ENCODE measurements around the gene GAB4.
A peak's percentile ranks its signal among the peaks of the same experiment; 100 is the strongest.

The GAB4 gene

GRCh38 chr22:16961477-16962186 is 46.4 kb downstream of the GAB4 start:
- Histone ChIP-seq H3K9me3 (ENCODE audit: control insufficient read depth, insufficient read depth, low read depth, low read length) (no peaks in the 10 kb centered on the region), H3K4me1 (ENCODE audit: control insufficient read depth, insufficient read depth, low read length) (no peaks in the 10 kb centered on the region), H3K36me3 (ENCODE audit: control insufficient read depth in 2 of 2, insufficient read depth in 1 of 2, low read length in 2 of 2) (no peaks in the 10 kb centered on the region), H3K4me3 (ENCODE audit: low read depth, low read length) (no peak overlapping the region), H3K27ac (ENCODE audit: extremely low read depth, low read depth, low read length) (no peak overlapping the region)
- 0 out of 2 replicates have a peak, but pooled peaks have one; percentile 9 for TF ChIP-seq GLIS1 (tag by site-specific recombination; IDR thresholded peaks at IDR 0.05)
- TF ChIP-seq KLF10 (tag by site-specific recombination; IDR thresholded peaks at IDR 0.05) = no peak
- no peak for TF ChIP-seq INSM2 (tag by site-specific recombination; IDR thresholded peaks at IDR 0.05)
- no peak for TF ChIP-seq ZNF426 (tag by site-specific recombination; IDR thresholded peaks at IDR 0.05)
- no peak for TF ChIP-seq ZNF202 (tag by site-specific recombination; IDR thresholded peaks at IDR 0.05; ENCODE audit: borderline replicate concordance)
- ChIA-PET POLR2A (no interaction called here), CTCF (no interaction called here)

GRCh38 chr22:16960884-16961249 is 47.2 kb downstream of the GAB4 start:
- Histone ChIP-seq H3K4me3 (ENCODE audit: low read depth, low read length) (no peak overlapping the region), H3K4me1 (ENCODE audit: control insufficient read depth, insufficient read depth, low read length) (no peaks in the 10 kb centered on the region), H3K27ac (ENCODE audit: extremely low read depth, low read depth, low read length) (no peak overlapping the region), H3K36me3 (ENCODE audit: control insufficient read depth in 2 of 2, insufficient read depth in 1 of 2, low read length in 2 of 2) (no peaks in the 10 kb centered on the region), H3K9me3 (ENCODE audit: control insufficient read depth, insufficient read depth, low read depth, low read length) (no peaks in the 10 kb centered on the region)
- TF ChIP-seq HOXC10 (CRISPR knock-in tag; IDR thresholded peaks at IDR 0.05) (no peak), ZNF114 (tag by site-specific recombination; IDR thresholded peaks at IDR 0.05) (no peak)
- ChIA-PET POLR2A (no interaction called here), CTCF (interaction anchor here (0.8 kb wide), 1 partner anchor 19 kb away, joined by 3 read pairs; no protein-coding TSS in a partner anchor)

GRCh38 chr22:16960220-16960883 is 47.7 kb downstream of the GAB4 start:
- H3K4me3 ChIP-seq (ENCODE audit: low read depth, low read length) = no peak overlapping the region
- ChIA-PET CTCF (interaction anchor here (0.8 to 1.3 kb wide), 2 partner anchors 19 to 43 kb away, joined by 3 read pairs; no protein-coding TSS in a partner anchor), POLR2A (interaction anchor here (0.6 kb wide), 1 partner anchor 41 kb away, joined by 7 read pairs; no protein-coding TSS in a partner anchor)
- TF ChIP-seq ZNF677 (tag by site-specific recombination; IDR thresholded peaks at IDR 0.05) (no peak), ZNF580 (tag by site-specific recombination; IDR thresholded peaks at IDR 0.05) (no peak), GFI1B (tag by site-specific recombination; IDR thresholded peaks at IDR 0.05) (no peak), ZNF530 (tag by site-specific recombination; IDR thresholded peaks at IDR 0.05; ENCODE audit: low read depth) (no peak), BCL6B (tag by site-specific recombination; IDR thresholded peaks at IDR 0.05) (no peak)
- no peaks in the 10 kb centered on the region for H3K36me3 ChIP-seq (ENCODE audit: control insufficient read depth in 2 of 2, insufficient read depth in 1 of 2, low read length in 2 of 2)
- no peaks in the 10 kb centered on the region for H3K9me3 ChIP-seq (ENCODE audit: control insufficient read depth, insufficient read depth, low read depth, low read length)
- no peak overlapping the region for H3K27ac ChIP-seq (ENCODE audit: extremely low read depth, low read depth, low read length)
- H3K4me1 ChIP-seq (ENCODE audit: control insufficient read depth, insufficient read depth, low read length) = no peaks in the 10 kb centered on the region

- CTCF ChIA-PET = interaction anchor here (0.6 to 1.3 kb wide), 2 partner anchors 42 to 139 kb away, joined by 3 read pairs; no protein-coding TSS in a partner anchor
- no peak overlapping the region for H3K4me3 ChIP-seq (ENCODE audit: low read depth, low read length)
- POLR2A ChIA-PET = no interaction called here
These were observed 48.6 kb downstream of the GAB4 start for GRCh38 chr22:16959345-16959930.

More at GRCh38 chr22:16959345-16959930, 48.6 kb downstream of the GAB4 start:
- H3K9me3 ChIP-seq (ENCODE audit: control insufficient read depth, insufficient read depth, low read depth, low read length) = no peaks in the 10 kb centered on the region
- H3K36me3 ChIP-seq (ENCODE audit: control insufficient read depth in 2 of 2, insufficient read depth in 1 of 2, low read length in 2 of 2) = no peaks in the 10 kb centered on the region
- H3K4me1 ChIP-seq (ENCODE audit: control insufficient read depth, insufficient read depth, low read length) = no peaks in the 10 kb centered on the region
- no peak for TF ChIP-seq SCRT2 (tag by site-specific recombination; IDR thresholded peaks at IDR 0.05)
- TF ChIP-seq ZNF239 (tag by site-specific recombination; IDR thresholded peaks at IDR 0.05) = no peak
- no peak for TF ChIP-seq ZNF24 (tag by site-specific recombination; IDR thresholded peaks at IDR 0.05)
- TF ChIP-seq ZBTB6 (tag by site-specific recombination; IDR thresholded peaks at IDR 0.05) = no peak
- no peak for TF ChIP-seq ZNF626 (tag by site-specific recombination; IDR thresholded peaks at IDR 0.05)
- no peak overlapping the region for H3K27ac ChIP-seq (ENCODE audit: extremely low read depth, low read depth, low read length)
